GM19324 (cell line): ENCODE results near the gene FLNA.
A peak's percentile ranks its signal among the peaks of the same experiment; 100 is the strongest.

ENCODE experiments used
- ATAC-seq: cut with Tn5 transposase; IDR thresholded peaks from one replicate; pipeline ENCODE4 v1.9.1; 2021; ENCODE audit warnings: mild to moderate bottlenecking, moderate library complexity; ENCODE audit not compliant: unreplicated experiment, low FRiP score

FLNA gene

DNA sequence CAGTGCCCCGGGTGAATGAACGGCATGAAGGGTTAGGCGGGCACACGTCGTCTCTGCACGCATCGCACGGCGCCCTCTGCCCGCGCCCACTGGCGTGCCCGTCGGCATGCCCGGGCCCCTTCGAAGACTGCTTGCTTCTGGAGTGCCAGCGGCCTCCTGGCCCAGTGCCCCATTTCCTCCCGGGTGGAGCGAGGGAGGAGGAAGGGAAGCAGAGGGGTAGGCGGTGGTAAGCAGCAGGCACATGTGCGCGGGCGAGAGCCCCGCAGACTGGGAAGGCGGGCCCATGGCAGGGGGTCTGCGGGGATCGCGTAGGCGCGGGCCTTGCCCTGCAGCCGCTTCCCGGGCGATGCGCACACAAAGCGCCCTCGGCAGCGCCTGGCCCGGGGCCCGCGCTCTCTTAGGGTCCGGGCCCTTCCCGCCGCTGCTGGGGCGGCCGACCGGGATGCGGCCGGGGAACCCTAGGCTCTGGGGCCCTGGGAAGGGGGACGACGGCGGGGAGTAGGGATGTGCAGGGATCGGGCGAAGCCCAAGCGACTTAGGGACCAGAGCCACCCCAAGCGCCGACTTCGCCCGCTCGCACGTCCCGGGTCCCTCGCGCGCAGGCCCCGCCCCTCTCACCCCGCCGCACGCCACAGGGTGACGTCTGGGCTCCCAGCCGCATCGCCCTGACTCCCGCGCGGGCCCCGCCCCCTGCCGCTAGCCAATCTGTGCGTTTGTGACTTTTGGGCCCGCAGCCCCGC is 3.8 kb upstream of the FLNA start:
- no peak for ATAC-seq

DNA sequence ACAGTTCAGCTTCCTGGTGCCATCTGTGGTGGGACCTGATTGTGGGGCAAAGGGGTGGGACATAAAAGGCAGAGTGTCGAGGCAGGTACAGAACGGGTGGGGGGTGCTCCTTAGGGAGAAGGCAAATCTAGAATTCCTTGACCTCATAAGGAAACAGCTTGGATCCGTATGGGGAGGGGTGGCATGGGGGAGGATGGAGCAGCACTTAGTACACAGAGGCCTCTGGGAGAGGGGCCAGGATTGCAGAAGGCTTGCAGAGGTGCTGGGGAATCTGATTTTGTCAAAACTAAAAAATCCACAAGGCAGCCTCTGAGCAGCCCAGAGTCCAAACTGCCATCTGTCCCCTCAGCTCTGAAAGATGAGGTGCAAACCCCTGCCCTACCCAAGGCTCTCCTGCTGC is 2.3 kb upstream of the FLNA start:
- no peak for ATAC-seq

DNA sequence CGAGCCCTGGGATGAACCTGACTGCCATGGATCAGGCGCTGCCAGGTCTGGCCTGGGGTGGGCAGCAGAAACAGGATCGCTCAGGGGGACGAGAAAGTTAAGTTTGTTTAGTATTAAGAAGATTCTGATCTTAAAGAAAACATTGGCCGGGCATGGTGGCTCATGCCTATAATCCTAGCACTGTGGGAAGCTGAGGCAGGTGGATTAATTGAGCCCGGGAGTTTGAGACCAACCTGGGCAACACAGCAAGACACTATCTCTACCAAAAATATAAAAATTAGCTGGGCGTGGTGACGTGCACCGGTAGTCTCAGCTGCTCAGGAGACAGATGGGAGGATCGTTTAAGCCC is 696 bp upstream of the FLNA start:
- ATAC-seq = no peak

DNA sequence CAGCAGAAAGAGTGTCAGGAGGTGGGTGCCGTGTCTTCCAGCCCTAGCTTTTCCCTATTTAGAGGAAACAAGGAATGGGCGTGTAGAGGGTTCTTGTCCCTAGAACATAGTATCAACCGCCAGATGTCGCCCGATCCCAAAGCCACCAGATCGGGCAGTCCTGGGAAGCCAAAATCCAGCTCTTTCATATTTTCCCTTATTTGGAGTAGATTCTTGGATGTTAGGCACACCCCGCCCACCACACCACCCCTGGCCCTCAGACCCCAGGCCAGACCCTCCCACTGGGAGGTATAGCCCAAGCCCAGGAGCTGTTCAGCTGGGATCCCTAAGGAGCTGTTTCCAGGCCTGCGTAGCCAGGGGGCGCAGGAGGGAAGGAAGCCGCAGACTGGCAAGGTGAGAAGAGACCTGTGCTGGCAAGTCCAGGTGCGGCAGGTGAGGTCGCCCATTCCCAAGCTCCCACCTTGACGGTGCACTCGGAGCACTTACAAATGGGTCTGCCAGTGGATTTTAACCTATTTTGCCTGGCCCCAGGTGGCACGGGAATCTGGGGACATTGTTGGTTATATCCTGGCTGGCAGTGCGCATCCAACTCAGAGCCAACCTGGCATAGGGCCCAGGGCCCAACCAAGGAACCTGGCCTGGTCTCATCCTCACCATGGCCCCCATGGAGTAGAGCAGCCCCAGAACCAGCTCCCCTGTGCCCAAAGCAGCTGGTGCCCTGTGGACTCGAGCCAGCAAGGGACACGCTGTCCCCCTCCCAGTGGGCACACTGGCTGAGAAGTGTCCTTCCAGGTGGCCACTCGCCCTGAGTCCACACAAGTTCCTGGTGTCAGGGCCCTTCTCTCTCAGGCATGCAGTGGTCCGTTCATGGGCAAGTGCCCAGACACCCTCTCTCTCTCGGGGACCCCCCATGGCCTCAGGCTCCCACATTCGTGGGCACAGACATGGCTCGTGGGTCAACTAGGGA is 811 bp downstream of the FLNA start:
- no peak for ATAC-seq

- no peak for ATAC-seq
These were observed 1.8 kb downstream of the FLNA start for GRCh38 chrX:154372612-154373022.

- peak; percentile 8 for ATAC-seq
These were observed 2.6 kb downstream of the FLNA start for GRCh38 chrX:154371789-154372300.

DNA sequence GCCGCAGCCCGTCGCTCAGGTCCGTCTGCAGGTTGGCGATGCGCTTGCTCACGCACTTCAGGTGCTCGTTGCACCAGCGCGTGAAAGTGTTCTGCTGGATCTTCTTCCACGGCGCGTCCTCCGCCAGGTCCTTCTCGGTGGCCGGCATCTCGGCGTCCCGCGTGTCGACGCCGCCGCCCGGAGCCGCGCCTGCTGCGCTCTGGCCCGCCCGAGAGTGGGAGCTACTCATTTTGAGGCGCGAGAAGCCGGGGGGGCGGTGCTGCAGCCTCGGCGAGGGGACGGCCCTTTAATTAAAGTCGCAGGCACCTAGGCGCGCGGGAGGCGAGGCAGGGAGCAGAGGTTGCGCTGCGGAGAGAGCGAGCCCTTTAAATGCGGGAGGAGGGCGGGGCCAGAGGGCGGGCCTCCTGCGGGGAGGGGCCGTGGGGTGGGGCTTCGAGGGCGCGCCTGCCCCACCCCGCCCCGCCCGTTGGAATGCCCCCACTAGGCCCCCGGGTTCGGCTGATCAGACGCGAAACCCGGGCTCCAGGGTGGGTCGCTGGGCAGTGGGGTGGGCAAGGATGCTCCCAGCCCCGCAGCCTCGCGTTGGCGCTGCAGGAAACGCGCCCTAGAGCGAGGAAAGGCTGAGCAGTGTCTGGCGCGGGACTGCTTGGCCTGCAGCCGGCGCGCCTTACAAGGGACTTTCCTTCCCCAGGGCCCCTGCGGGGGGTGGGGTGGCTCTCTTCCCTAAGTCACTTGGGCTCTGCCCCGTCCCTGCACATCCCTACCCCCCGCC is 3.2 kb downstream of the FLNA start:
- peak; percentile 65 for ATAC-seq

DNA sequence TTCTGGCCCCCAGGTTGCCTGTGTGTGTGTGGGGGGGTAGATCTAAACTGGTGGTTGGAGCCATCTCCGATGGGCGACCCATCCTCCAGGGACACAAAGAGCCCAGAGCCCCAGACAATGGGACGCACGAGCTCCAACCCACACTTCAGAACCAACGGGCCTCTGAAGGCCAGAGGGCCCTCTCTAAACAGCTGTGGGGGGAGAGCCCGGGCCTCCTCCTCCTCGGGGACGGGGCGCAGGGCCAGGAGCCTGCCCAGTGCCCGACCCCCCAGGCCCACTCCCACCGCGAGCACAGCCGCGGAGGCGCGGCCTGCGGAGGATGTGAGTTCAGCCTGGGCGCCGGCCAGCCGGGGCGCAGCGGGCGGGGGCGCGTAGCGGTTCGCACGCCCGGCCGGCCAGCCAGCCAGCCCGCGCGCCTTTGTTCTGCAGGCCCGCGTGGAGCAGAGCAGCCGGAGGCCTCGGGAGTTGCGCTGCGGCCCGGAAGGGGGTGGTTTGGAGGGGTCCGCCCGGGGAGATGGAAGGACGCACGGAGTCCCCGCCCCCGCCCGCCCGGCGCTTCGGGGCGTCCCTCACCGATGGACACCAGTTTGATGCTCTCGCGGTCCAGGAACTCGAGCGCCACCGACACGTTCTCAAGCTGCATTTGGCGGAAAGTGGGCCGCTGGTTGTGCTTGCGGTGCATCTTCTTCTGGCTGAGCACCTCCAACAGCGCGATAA is 4.0 kb downstream of the FLNA start:
- peak; percentile 2 for ATAC-seq

DNA sequence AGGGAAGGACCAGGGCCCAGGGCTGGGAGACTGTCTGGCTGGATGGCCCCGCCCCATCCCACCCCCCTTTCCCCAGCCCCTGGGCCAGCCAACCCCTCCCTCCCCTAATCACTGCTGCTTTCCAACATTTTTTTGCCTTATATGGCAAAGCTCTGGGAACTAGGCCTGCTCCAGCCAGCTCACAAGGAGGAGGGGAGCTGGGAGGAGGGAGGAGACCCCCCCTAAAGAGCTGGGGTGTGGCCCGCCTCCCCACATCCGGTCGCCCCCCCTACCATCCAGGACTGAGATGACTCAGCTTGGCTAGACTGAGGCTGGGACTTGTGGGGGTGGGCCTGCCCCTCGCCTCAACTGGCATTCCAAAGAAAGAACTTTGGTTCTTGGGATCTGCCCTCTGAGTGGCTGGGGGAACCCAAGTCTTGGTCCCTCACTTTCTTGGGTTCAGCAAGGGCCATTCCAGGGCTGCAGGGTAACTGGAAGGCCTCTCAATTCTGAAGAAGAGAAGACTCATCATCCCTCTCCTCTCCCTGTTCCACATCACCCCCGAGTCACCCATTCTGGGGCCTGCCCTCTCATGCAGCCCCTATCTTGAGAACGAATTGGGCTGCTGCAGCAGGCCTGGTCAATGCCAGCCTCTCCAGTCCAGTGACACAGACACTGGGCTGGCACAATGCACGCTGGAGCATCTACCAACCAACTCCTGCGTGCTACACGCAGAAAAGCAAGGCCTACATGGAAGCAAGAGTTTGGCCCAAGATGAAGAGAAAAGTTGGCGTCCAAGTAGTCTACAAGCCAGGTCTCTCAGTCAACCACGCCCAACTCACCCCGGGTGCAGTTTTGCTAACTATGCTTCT is 4.8 kb downstream of the FLNA start:
- no peak for ATAC-seq

DNA sequence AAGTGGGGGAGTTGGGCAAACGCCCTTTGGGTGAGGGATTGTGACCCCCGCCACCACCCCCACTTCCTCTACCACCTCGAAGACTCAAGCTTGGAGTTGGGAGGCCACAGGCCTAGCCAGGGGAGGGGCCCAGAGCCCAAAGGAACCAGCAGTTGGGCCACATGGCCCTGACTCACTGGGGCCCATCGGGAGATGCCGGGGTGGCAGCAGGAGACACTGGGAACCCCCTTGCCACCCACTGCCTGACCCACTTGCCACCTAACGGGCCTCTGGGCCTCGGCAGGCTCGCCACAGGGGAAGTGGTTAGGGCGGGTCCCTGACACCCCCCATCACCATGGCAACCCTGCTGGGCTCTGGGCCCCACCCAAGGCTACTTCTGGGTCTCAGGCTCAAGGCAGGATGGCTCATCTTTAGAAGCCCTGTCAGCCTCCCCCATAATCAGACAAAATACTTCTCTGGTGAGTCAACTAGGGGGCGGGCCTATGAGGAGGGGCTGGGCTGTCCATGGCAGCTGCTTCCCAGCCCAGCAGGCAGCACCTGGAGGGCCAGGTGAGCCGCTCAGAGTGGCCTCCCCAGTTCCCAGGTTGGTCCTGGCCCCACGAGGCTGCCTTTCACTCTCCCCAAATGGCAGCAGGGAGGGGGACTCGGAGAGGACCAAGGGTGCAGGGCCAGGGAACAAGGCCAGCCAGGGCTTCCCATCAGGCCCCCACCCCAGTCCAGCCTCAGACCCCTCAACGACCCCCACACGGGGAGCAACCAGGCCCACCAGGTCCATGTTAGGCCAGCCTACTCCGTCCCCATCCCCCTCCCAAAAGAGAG is 5.6 kb downstream of the FLNA start:
- ATAC-seq = no peak

DNA sequence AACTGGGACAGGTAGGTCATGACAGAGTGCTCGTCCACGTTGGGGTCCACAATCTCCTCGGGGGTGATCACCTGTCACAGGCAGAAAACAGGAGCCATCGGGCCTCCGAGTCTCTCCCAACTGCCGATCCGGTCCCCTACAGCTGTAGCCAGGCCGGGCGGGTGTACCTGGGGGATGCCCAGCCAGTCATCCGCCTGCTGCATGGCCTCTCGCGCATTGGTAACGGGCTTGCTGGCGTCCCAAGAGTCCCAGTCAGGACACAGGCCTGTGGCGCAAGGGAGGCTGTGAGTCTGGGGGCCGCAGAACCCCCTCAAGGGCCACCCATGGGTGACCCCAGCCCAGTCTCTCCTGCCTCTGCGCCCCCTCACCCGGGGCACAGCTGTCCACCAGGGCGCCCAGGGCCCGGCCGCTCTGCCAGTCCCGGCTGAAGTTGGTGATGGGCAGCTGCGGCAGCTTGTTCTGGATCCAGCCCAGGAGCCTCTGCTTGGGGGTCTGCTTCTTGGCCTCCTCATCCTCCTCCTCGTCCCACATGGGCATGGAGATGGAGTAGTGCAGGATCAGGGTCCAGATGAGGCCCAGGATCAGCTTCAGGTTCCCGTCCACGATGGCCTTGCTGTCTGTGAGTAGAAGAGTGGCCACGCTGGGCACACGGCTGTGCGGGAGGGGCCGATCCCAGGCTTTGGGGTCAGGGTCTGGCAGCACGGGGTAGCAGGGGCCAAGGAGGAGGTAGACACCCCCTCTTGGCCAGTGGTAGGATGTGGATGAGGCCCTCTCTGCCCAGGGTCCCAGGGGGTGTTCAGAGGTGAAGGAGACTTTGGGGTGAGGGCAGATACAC is 6.7 kb downstream of the FLNA start:
- no peak for ATAC-seq

- ATAC-seq = no peak
These were observed 7.8 kb downstream of the FLNA start for GRCh38 chrX:154366666-154367055.

- no peak for ATAC-seq
These were observed 8.3 kb downstream of the FLNA start for GRCh38 chrX:154365997-154366665.

- no peak for ATAC-seq
These were observed 9.3 kb downstream of the FLNA start for GRCh38 chrX:154365052-154365600.

GRCh38 chrX:154363706-154364439 is 10.6 kb downstream of the FLNA start:
- ATAC-seq = no peak

DNA sequence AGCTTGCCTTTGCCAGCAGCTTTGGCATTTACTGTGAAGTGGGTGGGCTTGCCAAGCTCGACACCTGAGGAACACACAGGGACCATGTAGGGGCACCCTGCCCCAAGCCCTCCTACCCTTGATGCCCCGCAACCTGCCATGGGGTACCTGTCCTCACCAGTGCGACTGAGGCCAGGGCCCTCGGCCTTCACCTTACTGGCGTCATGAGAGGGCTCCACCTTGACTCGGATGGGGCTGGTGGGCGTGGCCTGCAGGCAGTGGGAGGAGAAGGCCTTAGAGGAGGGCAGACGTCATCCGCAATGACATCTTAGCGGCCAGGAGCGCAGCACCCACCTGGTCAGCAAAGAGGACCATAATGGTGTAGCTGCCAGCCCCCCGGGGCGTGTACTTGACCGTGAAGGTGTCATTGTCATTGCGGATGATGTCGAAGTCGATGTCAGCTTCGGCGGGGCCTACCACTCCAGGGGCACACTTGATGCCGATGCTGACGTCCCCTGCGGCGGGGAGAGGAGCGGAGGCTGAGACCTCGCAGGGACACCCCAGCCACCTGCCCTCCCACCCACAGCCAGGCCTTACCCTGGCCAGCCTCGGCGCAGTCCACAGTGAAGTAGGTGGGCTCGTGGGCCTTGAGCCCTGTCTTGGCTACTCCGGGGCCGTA is 12.2 kb downstream of the FLNA start:
- ATAC-seq = no peak
